ENCODE data around the gene PLXDC1.
"Not testable (repeated sequence)": the region's sequence is repeated elsewhere in the genome, so short reads cannot be mapped to it uniquely, and the experiment has no call there.

PLXDC1 gene

DNA sequence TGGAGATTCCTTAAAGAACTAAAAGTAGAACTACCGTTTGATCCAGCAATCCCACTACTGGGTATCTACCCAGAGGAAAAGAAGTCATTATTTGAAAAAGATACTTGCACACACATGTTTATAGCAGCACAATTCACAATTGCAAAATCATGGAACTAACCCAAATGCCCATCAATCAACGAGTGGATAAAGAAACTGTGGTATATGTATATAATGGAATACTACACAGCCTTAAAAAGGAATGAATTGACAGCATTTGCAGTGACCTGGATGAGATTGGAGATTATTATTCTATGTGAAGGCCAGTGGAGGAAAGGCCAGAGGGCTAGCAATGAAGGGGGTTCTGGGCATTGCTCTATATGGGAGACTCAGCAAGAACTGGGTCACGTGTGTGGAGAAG lies 99.0 kb downstream of the PLXDC1 start:
- H3K4me1 ChIP-seq (ENCODE audit: control insufficient read depth, low read depth, low read length); H3K36me3 ChIP-seq (ENCODE audit: control insufficient read depth, insufficient read depth, low read length); H3K4me2 ChIP-seq (ENCODE audit: low read length): not testable (repeated sequence)

DNA sequence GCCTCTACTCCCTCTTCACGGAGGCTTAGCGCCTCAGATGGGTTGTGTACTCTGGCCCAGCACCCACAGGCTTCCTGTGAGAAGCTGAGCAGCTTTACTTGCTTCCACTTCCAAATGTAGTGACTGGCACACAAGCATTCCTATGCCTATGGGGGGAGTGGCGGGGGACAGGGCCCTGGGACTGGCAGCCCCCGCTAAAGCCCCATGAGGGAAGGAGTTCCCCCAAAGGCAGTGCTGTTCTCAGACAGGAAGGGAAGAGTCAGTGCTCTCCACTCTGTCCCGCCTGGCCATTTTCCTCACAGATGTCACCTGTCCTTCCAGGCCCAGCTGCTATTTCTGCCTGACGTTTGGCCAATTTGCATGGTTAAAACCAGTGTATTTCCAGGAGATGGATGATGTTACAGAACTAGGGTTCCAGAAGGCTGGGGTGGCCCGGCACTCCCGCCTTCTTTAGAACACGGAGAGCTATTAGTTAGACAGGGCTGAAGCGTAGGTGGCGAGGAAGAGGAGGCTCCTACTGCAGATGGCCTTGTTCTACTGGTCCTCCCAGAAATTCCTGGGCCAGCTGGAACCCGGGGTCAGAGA lies 100.3 kb downstream of the PLXDC1 start:
- no peaks in the 10 kb centered on the region for H3K4me1 ChIP-seq (ENCODE audit: control insufficient read depth, low read depth, low read length)
- no peak overlapping the region for H3K4me3 ChIP-seq (ENCODE audit: low read length)
- no peaks in the 10 kb centered on the region for H3K79me2 ChIP-seq (ENCODE audit: control insufficient read depth, insufficient read depth, low read length)
- no peak overlapping the region for H3K4me2 ChIP-seq (ENCODE audit: low read length)
- H3K56ac ChIP-seq (ENCODE audit: low read length) = no peak overlapping the region
- H2BK15ac ChIP-seq (replicated peaks; ENCODE audit: low read depth) = no peak overlapping the region
- no peak overlapping the region for H3K18ac ChIP-seq (ENCODE audit: low read length)
- no peaks in the 10 kb centered on the region for H3K27me3 ChIP-seq (ENCODE audit: insufficient read depth, low read length, poor library complexity)
- no peaks in the 10 kb centered on the region for H3K79me1 ChIP-seq (ENCODE audit: low read length)
- no peak overlapping the region for H2BK120ac ChIP-seq (ENCODE audit: low read depth, low read length)
- H3K9ac ChIP-seq (ENCODE audit: low read length) = no peak overlapping the region
- no peak for DNase-seq
- no peak overlapping the region for H3K27ac ChIP-seq (ENCODE audit: low read depth, low read length)
- H3K4ac ChIP-seq (ENCODE audit: low read depth, low read length) = no peak overlapping the region
- no peaks in the 10 kb centered on the region for H3K36me3 ChIP-seq (ENCODE audit: control insufficient read depth, insufficient read depth, low read length)
- no peak overlapping the region for H4K8ac ChIP-seq (ENCODE audit: low read depth, low read length)
- WGBS (ENCODE audit: extremely low coverage, insufficient coverage, low lambda C conversion rate) = no CpG with 5 or more reads among the region's 12 CpGs
- H4K5ac ChIP-seq (ENCODE audit: low read length) = no peak overlapping the region
- H3K23ac ChIP-seq (ENCODE audit: low read length) = no peak overlapping the region
- no peak overlapping the region for H2AK5ac ChIP-seq (ENCODE audit: low read length)
- H2BK5ac ChIP-seq (ENCODE audit: low read length) = no peak overlapping the region

More for the DNA sequence above, 99.0 kb downstream of the PLXDC1 start:
- H3K27me3 ChIP-seq (ENCODE audit: insufficient read depth, low read length, poor library complexity); H3K79me1 ChIP-seq (ENCODE audit: low read length); H2BK120ac ChIP-seq (ENCODE audit: low read depth, low read length); H3K79me2 ChIP-seq (ENCODE audit: control insufficient read depth, insufficient read depth, low read length); DNase-seq; H2BK15ac ChIP-seq (replicated peaks; ENCODE audit: low read depth); H2AK5ac ChIP-seq (ENCODE audit: low read length); H3K23ac ChIP-seq (ENCODE audit: low read length); H4K5ac ChIP-seq (ENCODE audit: low read length); H3K27ac ChIP-seq (ENCODE audit: low read depth, low read length); H3K18ac ChIP-seq (ENCODE audit: low read length); H3K9ac ChIP-seq (ENCODE audit: low read length); H3K4ac ChIP-seq (ENCODE audit: low read depth, low read length); H3K4me3 ChIP-seq (ENCODE audit: low read length); H4K8ac ChIP-seq (ENCODE audit: low read depth, low read length); H3K56ac ChIP-seq (ENCODE audit: low read length); H2BK5ac ChIP-seq (ENCODE audit: low read length): not testable (repeated sequence)
- WGBS (ENCODE audit: extremely low coverage, insufficient coverage, low lambda C conversion rate) = no CpG with 5 or more reads among the region's 3 CpGs

DNA sequence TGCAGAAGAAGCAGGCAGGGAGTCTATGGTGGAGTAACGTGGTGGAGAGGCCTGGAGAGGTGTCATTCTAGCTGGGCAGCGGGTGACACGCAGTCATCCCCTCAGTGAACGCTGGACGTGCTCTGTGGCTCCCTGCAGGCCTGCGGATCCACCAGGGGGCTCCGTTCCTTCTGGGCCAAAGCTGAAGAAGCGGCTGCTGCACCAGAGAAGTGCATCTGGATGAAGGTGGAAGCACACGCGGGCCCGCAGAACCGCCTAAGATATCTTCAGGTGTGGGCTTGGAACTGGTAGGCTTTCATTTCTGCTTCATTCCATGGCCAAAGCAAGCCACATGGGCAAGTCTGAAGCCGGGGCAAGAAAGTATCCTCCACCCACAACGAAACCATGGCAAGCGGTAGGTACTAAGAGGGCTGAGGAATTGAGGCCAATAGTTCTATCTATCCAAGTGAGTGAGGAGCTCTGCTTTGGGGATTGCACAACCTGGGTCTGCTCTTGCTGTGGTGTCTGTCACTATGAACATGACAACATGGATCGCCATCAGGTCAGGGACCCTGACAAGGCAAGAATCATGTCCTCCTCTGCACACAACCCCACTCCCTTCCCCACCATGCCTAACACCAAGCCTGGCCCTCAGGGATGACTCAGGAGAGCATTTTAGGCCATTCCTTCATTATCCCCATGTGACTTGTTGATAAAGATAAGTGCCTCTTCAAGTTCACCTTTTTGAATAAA lies 105.3 kb downstream of the PLXDC1 start:
- H2BK5ac ChIP-seq (ENCODE audit: low read length) = peak overlapping the region; percentile 87
- no peaks in the 10 kb centered on the region for H3K79me1 ChIP-seq (ENCODE audit: low read length)
- no CpG with 5 or more reads among the region's 16 CpGs for WGBS (ENCODE audit: extremely low coverage, insufficient coverage, low lambda C conversion rate)
- no peak overlapping the region for H3K9ac ChIP-seq (ENCODE audit: low read length)
- H3K27me3 ChIP-seq (ENCODE audit: insufficient read depth, low read length, poor library complexity) = no peaks in the 10 kb centered on the region
- no peaks in the 10 kb centered on the region for H3K4me1 ChIP-seq (ENCODE audit: control insufficient read depth, low read depth, low read length)
- H2BK15ac ChIP-seq (replicated peaks; ENCODE audit: low read depth) = no peak overlapping the region
- no peak overlapping the region for H3K27ac ChIP-seq (ENCODE audit: low read depth, low read length)
- no peak overlapping the region for H2AK5ac ChIP-seq (ENCODE audit: low read length)
- no peak overlapping the region for H2BK120ac ChIP-seq (ENCODE audit: low read depth, low read length)
- no peaks in the 10 kb centered on the region for H3K36me3 ChIP-seq (ENCODE audit: control insufficient read depth, insufficient read depth, low read length)
- H3K4ac ChIP-seq (ENCODE audit: low read depth, low read length) = no peak overlapping the region
- H3K4me2 ChIP-seq (ENCODE audit: low read length) = no peak overlapping the region
- H4K8ac ChIP-seq (ENCODE audit: low read depth, low read length) = no peak overlapping the region
- no peak overlapping the region for H3K23ac ChIP-seq (ENCODE audit: low read length)
- H3K56ac ChIP-seq (ENCODE audit: low read length) = peak overlapping the region; percentile 7
- no peaks in the 10 kb centered on the region for H3K79me2 ChIP-seq (ENCODE audit: control insufficient read depth, insufficient read depth, low read length)
- no peak overlapping the region for H3K4me3 ChIP-seq (ENCODE audit: low read length)
- no peak for DNase-seq
- no peak overlapping the region for H4K5ac ChIP-seq (ENCODE audit: low read length)
- no peak overlapping the region for H3K18ac ChIP-seq (ENCODE audit: low read length)

DNA sequence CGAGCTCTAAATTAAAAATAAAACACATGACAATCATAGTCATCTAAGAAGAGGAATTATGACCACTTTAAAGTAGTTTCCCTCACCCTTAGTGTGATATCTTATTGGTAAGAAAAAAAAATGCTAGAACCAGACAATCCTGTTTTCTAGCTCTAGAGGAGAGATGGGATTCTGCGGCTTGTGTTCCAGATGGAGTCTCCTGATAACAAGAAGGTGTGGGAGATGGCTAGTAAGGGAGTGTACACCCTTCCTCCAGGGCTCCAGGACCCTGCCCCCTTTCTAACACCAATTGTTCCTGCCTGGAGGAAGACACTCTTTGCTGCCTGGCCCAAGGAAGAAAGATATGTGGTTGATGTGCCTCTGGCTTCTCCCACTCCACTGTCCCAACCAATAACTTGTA lies 115.4 kb downstream of the PLXDC1 start:
- Histone ChIP-seq H2AK5ac (ENCODE audit: low read length) (no peak overlapping the region), H2BK15ac (replicated peaks; ENCODE audit: low read depth) (no peak overlapping the region), H3K27ac (ENCODE audit: low read depth, low read length) (no peak overlapping the region), H3K36me3 (ENCODE audit: control insufficient read depth, insufficient read depth, low read length) (no peaks in the 10 kb centered on the region), H3K4me3 (ENCODE audit: low read length) (no peak overlapping the region), H3K23ac (ENCODE audit: low read length) (no peak overlapping the region), H4K5ac (ENCODE audit: low read length) (no peak overlapping the region), H2BK5ac (ENCODE audit: low read length) (no peak overlapping the region), H3K4me2 (ENCODE audit: low read length) (no peak overlapping the region), H3K27me3 (ENCODE audit: insufficient read depth, low read length, poor library complexity) (no peaks in the 10 kb centered on the region), H4K8ac (ENCODE audit: low read depth, low read length) (no peak overlapping the region), H3K4ac (ENCODE audit: low read depth, low read length) (no peak overlapping the region), H3K18ac (ENCODE audit: low read length) (no peak overlapping the region), H3K9ac (ENCODE audit: low read length) (no peak overlapping the region), H3K79me1 (ENCODE audit: low read length) (no peaks in the 10 kb centered on the region), H3K4me1 (ENCODE audit: control insufficient read depth, low read depth, low read length) (no peaks in the 10 kb centered on the region), H2BK120ac (ENCODE audit: low read depth, low read length) (no peak overlapping the region), H3K79me2 (ENCODE audit: control insufficient read depth, insufficient read depth, low read length) (no peaks in the 10 kb centered on the region), H3K56ac (ENCODE audit: low read length) (no peak overlapping the region)
- WGBS (ENCODE audit: extremely low coverage, insufficient coverage, low lambda C conversion rate) = no CpG with 5 or more reads among the region's 2 CpGs
- DNase-seq = no peak

DNA sequence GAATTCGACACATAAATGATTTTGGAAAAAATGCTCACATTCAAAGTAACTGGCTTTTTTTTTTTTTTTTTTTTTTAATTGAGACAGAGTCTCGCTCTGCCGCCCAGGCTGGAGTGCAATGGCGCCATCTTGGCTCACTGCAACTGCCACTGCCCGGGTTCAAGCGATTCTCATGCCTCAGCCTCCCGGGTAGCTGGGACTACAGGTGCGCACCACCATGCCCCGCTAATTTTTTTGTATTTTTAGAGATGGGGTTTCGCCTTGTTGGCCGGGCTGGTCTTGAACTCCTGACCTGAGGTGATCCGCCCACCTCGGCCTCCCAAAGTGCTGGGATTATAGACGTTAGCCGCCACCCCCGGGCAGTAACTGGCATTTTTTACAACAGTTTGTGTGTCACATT lies 115.9 kb downstream of the PLXDC1 start:
- not testable (repeated sequence) for H3K79me2 ChIP-seq (ENCODE audit: control insufficient read depth, insufficient read depth, low read length); H3K23ac ChIP-seq (ENCODE audit: low read length); H3K4me3 ChIP-seq (ENCODE audit: low read length); H3K9ac ChIP-seq (ENCODE audit: low read length); H3K36me3 ChIP-seq (ENCODE audit: control insufficient read depth, insufficient read depth, low read length); H2BK5ac ChIP-seq (ENCODE audit: low read length); H2BK120ac ChIP-seq (ENCODE audit: low read depth, low read length); H4K5ac ChIP-seq (ENCODE audit: low read length); H3K27me3 ChIP-seq (ENCODE audit: insufficient read depth, low read length, poor library complexity); H3K56ac ChIP-seq (ENCODE audit: low read length); H4K8ac ChIP-seq (ENCODE audit: low read depth, low read length); H3K4me2 ChIP-seq (ENCODE audit: low read length); H3K18ac ChIP-seq (ENCODE audit: low read length); DNase-seq; H2AK5ac ChIP-seq (ENCODE audit: low read length); H3K4ac ChIP-seq (ENCODE audit: low read depth, low read length); H2BK15ac ChIP-seq (replicated peaks; ENCODE audit: low read depth); H3K79me1 ChIP-seq (ENCODE audit: low read length); H3K4me1 ChIP-seq (ENCODE audit: control insufficient read depth, low read depth, low read length); H3K27ac ChIP-seq (ENCODE audit: low read depth, low read length)
- WGBS (ENCODE audit: extremely low coverage, insufficient coverage, low lambda C conversion rate) = no CpG with 5 or more reads among the region's 16 CpGs

DNA sequence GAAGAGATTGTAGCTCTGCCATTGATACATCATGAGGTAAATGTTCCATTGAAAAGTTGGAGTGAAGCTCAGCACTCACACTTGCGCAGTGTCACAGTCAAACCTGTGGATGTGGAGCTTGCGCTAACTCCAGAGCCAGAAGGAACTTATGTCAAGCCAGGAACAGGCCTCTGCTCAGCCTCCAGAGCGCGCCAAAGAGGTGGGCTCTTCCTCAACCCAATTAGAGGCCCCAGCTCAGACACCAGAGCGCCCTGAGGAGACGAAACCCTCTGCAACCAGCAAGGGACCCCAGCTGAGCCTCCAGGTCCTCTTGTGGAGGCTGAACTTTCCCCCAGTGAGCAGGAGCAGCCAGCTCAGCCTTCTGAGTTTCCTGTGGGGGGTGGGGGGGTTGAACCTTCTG lies 122.7 kb downstream of the PLXDC1 start:
- Histone ChIP-seq H3K4ac (ENCODE audit: low read depth, low read length) (no peak overlapping the region), H3K27me3 (ENCODE audit: insufficient read depth, low read length, poor library complexity) (no peaks in the 10 kb centered on the region), H3K9ac (ENCODE audit: low read length) (no peak overlapping the region), H2BK120ac (ENCODE audit: low read depth, low read length) (no peak overlapping the region), H4K8ac (ENCODE audit: low read depth, low read length) (no peak overlapping the region), H2BK15ac (replicated peaks; ENCODE audit: low read depth) (no peak overlapping the region), H3K27ac (ENCODE audit: low read depth, low read length) (no peak overlapping the region), H3K18ac (ENCODE audit: low read length) (no peak overlapping the region), H3K79me2 (ENCODE audit: control insufficient read depth, insufficient read depth, low read length) (no peaks in the 10 kb centered on the region), H3K36me3 (ENCODE audit: control insufficient read depth, insufficient read depth, low read length) (no peaks in the 10 kb centered on the region), H3K23ac (ENCODE audit: low read length) (no peak overlapping the region), H3K4me3 (ENCODE audit: low read length) (no peak overlapping the region), H4K5ac (ENCODE audit: low read length) (no peak overlapping the region), H2AK5ac (ENCODE audit: low read length) (no peak overlapping the region), H3K56ac (ENCODE audit: low read length) (no peak overlapping the region), H3K4me1 (ENCODE audit: control insufficient read depth, low read depth, low read length) (no peaks in the 10 kb centered on the region), H2BK5ac (ENCODE audit: low read length) (no peak overlapping the region), H3K79me1 (ENCODE audit: low read length) (no peaks in the 10 kb centered on the region), H3K4me2 (ENCODE audit: low read length) (no peak overlapping the region)
- DNase-seq = no peak
- no CpG with 5 or more reads among the region's 6 CpGs for WGBS (ENCODE audit: extremely low coverage, insufficient coverage, low lambda C conversion rate)
